Muscle of back (tissue), 11 donors: ENCODE data around the gene C21orf58. TPM values are rescaled to one million over a fixed set of nuclear protein-coding genes. Genes with fewer than 3 reads are reported as not detected.
"Not testable (repeated sequence)": the region's sequence is repeated elsewhere in the genome, so short reads cannot be mapped to it uniquely, and the experiment has no call there.

Source experiments
- DNase-seq, 3 donors: peaks; one replicate each; pipeline versions ENCODE4 v3.0.0 to v3.0.0-alpha.2; 2013
- polyA plus RNA-seq, 10 donors: library from polyadenylated mRNA; unstranded; fragments of 120-200 nt; gene quantifications; one replicate each; pipeline ENCODE4 v1.2.1, GENCODE V29; 2013; ENCODE audit not compliant: insufficient read length in 10 of 10

C21orf58 gene
- polyA plus RNA-seq, 10 donors: 4.3 to 10.6 (median 6.3) TPM

GRCh38 chr21:46325073-46325912, 1.6 kb upstream of the C21orf58 start:
- peak in 1 of 3 donors; percentile 28 for DNase-seq

- peak; percentile 88 to 94 (median 90) for DNase-seq
Measured at GRCh38 chr21:46324390-46325072, 861 bp upstream of the C21orf58 start.

DNA sequence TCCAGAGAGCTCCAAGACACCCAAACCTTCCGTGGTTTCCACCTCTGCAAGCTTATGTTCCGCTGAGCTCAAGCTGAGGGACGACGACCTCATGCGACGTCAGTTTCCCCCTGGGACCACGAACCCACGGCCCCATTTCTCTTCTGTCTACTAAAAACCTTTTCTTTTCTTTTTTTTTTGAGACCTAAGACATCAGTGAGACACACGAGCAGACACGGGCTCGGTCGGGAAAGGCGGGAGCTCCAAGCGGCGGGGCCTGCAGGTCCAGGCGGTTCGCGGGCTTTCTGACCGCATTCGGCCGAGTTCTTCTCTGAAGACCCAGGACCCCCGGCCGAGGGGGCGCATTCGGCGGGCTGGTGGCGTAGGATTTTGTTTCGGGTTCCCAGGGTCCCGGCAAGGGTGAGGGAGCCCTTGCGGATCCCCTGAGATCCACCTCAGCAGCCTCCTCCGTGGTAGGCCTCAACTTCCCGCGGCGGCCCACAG, 402 bp downstream of the C21orf58 start:
- peak in 1 of 3 donors; percentile 10 for DNase-seq

DNA sequence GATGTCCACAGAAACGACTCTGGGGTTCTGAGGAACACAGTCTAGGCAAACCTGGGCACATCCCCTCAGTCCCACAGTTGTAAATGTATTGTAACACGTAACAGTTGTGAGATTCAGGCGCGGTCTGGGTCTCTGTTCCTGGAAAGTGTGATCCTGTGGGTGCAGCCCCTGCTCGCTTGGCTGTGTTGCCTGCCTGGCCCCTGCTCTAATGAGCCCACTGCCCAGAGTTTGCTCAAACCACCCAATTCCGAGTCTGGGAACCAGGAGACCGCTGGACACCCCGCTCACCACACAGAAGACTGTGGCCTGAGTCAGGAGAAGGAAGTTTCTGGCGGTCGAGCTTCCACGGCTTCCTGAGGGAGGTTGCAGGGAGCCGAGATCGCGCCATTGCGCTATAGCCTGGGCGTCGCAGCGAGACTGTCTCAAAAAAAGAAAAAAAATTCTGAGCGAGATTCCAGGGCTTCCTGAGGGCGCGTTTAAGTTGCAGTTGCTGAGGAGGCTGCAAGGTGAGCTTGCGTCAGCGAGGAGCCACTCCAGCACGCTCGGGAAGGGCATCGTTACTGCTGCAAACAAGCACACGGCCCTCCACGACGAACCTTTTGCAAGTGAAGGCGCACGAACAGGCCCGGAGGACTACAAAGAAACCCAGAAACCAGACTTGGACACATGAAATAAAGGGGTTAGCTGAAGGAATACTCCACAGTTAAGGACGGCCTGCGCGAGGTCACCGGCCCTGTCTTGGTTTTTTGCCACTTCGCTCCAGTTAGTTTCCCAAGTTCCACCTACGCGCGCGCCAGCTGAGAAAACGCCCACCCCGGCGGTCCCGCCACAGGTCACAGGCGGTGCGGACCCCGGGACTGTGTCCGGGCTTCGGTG, 1.1 kb downstream of the C21orf58 start:
- peak in 1 of 3 donors; percentile 49 for DNase-seq

DNA sequence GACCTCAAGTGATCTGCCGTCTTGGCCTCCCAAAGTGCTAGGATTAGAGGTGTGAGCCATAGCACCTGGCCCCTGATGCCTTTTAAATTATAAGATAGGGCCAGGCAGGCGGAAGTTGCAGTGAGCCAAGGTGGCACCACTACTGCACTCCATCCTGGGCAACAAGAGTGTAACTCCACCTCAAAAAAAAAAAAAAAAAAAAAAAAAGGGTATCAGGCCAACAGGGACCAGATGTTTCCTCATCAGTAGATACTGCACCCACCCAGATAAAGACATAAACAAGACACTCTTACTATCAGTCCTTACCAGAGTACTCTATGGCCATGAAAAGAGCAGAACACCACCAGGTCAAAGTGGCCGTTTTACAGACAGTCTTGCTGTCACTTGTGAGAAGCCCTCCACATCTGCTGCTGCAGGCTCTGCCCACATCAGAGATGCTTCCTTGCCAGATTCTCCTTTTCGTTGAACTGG, 3.3 kb downstream of the C21orf58 start:
- no peak for DNase-seq

- DNase-seq: no peak
Measured at GRCh38 chr21:46319186-46319585, 4.5 kb downstream of the C21orf58 start.

GRCh38 chr21:46318464-46318845, 5.2 kb downstream of the C21orf58 start:
- no peak for DNase-seq

- DNase-seq: no peak
Measured at GRCh38 chr21:46317710-46318463, 5.8 kb downstream of the C21orf58 start.

DNA sequence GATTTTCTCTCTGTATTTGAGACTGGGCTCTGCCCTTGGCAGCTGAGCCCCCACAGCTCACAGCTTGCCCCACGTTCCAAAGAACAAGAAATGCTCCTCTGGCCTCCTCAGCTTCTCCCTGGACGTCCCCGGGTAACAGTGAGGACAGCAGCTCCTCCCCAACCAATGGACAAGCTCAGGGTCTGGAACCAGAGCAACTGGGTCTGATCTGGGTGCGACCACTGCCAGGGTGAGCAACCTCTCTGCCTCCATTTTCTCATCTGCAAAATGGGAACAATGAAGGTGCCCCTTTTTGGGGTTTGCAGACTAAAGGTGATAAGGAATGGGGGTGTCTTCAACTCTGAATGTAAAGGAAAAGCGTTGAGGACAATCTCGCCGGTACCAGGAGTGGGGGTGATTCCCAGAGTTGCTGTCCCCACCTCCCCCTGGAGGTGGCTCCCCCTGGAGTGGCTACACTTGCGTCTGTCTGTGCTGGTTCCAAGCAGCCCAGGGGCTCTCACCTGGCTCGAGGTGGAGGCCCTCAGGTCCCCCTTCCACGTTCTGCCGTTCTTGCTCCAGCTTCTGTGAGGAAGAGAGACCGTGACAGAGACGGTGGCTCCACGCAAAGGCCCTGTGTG, 6.9 kb downstream of the C21orf58 start:
- no peak for DNase-seq

DNA sequence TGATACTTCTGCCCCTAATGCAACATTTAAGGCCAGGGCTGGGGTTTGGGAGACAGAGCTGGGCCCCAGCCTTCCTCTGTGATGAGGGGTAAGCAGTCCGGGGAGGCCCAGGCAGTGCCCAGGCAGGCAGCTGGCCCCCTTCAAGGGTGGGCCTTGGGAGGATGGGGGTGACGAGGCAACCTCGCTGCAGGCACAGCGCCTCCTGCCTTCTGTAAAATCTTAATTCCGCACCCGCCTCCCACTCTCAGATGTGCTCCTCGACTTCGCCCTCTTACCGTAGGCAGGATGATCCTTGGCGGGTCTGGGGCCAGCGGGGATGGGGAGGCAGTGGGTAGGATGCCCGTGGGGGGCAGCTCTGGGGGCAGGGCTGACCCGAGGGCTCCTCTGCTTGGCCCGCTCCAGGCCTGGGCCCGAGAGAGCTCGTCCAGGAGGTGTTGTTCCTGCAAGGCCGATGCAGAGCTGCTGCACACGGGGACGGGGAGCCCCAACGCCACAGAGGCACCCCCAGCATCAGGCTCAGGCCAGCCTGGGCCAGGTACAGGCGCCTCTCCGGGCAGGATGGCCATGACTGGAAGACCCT, 9.1 kb downstream of the C21orf58 start:
- DNase-seq: no peak

- DNase-seq: no peak
Measured at GRCh38 chr21:46312949-46313348, 10.7 kb downstream of the C21orf58 start.

DNA sequence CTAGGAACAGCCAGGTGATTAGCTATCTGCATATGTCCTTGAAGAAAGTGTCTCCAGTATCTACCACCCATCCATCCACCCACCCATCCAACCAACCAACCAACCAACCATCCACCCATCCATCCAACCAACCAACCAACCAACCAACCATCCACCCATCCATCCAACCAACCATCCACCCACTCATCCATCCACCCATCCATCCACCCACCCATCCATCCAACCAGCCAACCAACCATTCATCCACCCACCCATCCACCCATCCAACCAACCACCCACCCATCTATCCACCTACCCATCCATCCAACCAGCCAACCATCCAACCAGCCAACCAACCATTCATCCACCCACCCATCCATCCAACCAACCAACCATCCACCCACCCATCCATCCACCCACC, 12.1 kb downstream of the C21orf58 start:
- no peak for DNase-seq

GRCh38 chr21:46310260-46310659, 13.4 kb downstream of the C21orf58 start:
- DNase-seq: not testable (repeated sequence)

GRCh38 chr21:46308431-46308830, 15.2 kb downstream of the C21orf58 start:
- DNase-seq: no peak

- DNase-seq: no peak
Measured at GRCh38 chr21:46307625-46308024, 16.0 kb downstream of the C21orf58 start.

DNA sequence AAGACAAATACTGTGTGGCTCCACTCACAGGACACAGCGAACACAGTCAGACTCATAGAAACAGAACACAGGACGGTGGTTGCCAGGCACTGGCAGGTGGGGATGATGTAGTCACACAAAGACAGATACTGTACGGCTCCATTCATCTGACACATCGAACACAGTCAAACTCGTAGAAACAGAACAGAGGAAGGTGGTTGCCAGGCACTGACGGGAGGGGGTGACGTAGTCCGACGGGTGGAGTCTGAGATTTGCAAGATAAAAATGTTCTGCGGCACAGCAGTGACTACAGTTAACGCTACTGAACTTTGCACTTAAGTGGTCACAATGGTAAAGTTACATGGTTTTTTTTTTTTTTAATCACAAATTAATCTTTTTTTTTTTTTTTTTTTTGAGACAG, 18.7 kb downstream of the C21orf58 start:
- DNase-seq: no peak

DNA sequence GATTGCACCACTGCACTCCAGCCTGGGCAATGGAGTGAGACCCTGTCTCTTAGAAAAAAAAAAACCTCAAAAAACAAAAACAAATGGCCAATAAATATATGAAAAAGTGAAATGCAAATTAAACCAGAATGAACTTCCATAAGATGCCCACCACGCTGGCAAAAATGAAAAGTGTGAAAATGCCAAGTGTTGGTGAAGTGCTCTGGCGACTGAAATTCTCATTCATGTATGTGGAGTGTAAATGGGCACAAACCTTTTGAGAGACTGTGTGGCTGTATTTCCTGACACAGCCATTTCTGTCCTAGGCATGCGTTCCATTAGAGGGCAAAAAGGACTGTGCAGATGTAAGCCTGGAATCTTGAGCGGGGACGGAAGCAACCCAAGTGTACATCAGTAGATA, 19.2 kb downstream of the C21orf58 start:
- DNase-seq: no peak

DNA sequence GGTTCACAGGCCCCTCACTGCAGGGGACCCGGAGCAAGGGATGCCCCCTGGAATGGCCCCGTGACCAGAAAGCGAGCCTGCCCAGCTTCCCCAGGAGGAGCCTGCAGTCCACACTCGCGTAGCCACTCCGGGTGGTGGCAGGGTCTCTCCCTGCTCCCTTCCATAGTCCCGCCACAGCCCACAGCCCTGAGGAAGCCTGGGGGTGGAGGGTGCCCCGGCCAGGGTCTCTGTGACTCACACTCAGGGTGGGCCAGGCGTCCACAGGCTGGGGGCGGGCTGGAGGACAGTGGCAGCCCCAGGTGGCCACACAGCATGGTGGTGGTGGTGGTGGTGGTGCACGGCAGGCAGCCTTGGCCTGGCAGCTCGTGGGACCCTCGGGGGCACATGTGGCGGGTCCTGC, 21.9 kb downstream of the C21orf58 start:
- DNase-seq: no peak

DNA sequence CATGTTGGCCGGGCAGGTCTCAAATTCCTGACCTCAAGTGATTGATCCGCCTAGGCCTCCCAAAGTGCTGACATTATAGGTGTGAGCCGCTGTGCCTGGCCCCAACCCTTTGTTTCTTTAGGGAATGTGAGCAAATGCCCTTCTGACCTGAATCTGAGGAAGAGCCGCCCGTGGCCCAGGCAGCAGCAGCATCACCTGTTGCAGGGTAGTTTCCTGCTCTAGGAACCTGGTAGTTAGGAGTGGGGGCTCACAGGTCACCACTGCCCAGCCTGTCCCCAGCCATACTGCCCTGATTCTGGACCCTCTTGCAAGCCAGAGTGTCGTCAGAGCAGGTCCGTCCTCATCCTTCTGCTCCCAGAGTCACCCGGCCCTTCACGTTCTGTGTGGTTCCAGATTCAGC, 24.5 kb downstream of the C21orf58 start:
- DNase-seq: no peak
